NOMO-1 treated with DMSO at 0.1 percent for 48 hours (cell line): ENCODE data around the gene DNAJB14.
A peak's percentile ranks its signal among the peaks of the same experiment; 100 is the strongest.

Experiments used
- DNase-seq: peaks from one replicate; lab custom pipeline; 2025; ENCODE audit not compliant: unreplicated experiment; lab: John Stamatoyannopoulos, UW

Gene DNAJB14

DNA sequence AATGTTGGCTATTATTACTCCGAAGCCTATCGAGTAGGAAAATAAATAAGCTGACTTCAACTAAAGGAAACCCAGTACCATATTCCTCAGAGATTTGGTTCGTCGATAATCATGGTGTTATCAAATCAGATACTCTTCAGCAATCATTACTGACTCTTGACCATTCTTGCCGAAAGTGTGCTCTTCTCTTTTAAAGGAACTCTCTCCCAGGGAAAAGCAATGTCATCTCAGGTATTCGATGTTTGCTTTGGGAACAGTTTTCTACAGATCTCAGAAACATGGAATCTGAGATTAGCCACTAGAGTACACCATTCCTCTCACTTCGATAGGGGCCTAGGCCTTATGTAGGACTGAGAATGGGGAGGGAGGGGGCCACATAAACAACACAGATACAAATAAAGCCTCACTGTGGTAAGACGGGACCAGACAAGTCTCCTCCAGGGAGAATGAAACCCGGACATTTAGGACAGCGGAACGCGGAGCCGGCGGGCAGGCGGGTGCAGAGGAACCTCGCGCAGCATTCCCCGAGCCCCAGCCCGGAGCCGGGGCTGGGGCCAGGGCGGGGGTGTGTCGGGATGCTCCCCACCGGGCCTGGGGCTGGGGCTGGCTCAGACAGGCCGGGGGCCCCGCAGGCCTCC, 581 bp downstream of the DNAJB14 start:
- DNase-seq: no peak

DNA sequence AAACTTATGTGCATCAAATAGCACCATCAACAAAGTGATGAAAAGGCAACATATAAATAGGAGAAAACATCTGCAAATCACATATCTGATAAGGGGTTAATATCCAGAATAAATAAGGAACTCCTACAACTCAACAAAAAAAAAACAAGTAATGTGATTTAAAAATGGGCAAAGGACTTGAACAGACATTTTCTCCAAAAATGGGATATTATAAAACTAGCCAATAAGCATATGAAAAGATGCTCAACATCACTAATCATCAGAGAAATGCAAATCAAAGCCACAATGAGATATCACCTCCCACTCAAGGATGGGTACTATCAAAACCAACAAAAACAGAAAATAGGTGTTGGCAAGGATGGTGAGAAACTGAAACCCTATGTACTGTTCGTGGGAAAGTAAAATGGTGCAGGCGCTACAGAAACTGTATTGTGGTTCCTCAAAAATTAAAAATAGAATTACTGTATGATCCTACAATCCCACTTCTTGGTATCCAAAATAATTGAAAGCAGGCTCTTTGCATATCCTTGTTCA, 2.4 kb downstream of the DNAJB14 start:
- no peak for DNase-seq

DNA sequence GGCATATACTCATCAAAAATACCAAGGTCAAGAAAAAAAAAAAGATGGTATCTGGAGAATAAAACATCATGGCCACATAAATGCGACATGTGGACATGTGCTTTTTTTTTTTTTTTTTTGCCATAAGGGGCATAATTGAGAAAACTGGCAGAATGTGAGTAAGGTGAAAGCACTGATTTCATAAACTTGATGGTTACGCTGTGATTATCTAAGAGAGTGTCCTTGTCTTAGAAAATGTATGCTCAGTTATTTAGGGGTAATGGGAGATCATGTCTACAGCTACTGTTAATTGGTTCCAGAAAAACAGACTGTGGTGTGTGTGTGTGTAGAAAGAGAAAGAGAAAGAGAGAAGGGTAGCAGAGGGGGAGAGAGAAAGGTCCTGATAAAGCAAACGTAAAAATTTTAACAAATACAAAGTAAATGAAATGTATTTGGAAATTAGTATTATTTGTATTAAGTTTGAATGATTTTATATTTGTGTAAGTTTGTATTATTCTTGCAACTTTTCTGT, 8.1 kb downstream of the DNAJB14 start:
- no peak for DNase-seq

DNA sequence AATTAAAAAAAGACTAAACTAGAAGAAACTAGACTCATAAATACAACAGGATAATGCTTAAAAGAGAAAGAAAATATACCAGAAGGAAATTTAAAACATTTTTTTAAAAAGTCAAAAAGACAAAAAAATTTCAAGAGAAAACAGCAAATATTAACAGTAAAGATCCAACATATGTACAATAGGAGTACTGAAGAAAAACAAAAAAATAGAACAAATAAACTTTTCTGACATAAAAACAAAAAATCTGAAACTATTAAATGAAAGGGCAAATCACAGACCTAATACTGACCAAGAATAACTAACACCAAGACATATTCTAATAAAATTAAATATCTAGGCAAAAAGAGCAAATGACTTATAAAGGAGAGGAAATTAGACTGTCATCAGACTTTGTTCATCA, 11.5 kb downstream of the DNAJB14 start:
- DNase-seq: peak; percentile 12

DNA sequence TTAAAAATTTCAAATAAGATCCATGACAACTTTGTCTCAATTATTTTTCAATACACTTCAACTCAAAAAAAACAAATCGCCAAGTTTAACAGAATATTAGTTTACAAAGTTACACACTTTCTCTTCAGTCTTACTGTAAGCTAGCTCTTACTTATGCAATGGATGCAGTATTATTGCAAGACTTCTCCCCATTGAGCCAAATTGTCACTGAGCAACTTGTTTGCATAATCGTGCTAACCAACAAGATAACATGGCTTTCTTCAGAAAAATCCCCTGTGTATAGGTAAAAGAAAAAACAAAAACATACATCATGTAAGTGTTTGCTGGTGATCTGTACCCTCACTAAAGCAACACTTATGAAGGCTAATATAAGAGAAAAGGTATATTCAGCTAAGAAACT, 18.9 kb downstream of the DNAJB14 start:
- DNase-seq: no peak

DNA sequence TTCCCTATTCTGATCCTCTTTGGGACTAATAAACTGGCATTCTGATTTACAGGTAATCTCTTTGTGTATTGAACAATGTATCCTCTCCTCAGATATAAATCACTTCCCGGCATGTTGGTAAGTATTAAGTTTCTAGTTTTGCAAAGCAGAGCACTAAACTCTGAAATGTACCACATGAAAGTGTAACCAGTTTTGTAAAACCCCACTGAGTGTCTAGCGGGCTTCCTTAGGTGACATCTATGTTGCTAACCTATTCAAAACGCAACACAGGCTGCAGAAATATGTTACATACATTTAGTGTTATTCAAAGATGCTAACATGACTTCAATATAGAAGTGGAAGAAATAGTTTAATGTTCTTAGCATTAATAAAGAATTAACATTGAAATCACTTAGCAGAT, 25.2 kb downstream of the DNAJB14 start:
- DNase-seq: no peak

DNA sequence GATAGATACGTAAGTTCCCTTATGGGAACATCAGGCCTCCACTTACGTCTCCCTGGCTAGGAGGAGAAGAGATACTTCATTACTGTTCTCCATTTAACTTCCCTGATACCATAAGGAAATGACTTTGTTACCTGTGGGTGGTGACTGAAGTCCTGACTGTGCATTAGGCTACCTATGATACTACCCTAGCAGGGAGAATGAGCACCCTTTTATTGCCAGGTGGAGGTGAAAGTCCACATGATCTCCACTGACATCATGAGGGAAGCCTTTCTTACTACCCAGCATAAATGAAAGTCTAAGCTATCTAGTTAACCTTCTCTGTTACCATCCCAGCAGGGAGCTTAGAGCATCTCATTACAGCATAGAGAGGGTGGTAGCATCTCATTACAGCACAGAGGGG, 27.8 kb downstream of the DNAJB14 start:
- no peak for DNase-seq

DNA sequence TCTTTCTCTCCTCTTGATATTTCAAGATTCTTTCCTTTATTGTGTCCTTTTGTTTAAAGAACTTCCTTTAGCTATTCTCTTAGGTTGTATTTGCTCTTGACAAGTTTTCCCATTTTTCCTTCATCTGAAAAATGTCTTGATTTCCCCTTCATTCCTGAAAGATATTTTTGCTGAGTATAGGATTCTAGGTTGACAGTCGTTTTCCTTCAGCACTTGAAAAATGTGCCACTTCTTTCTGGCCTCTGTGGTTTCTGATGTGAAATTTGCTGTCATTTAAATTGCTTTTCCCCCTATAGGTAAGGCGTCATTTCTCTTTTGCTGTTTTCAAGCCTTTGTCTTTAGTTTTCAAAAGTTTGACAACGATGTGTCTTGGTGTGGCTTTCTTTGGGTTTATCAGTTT, 28.8 kb downstream of the DNAJB14 start:
- DNase-seq: no peak

DNA sequence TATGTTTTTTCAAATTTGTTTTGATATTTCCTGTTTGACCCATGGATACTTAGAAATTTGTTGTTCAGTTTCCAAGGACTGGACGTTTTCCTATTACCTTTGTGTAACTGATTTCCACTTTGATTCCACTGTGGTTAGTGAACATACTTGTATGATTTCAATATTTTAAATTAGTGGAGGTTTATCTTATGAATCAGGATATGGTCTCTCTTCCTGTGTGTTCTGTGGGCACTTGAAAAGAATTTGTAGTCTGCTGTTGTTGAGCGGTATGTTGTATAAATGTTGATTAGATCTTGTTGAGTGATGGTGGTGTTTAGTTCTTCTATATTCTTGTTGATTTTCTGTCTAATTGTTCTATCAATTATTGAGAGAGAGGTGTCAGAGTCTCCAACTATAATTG, 31.0 kb downstream of the DNAJB14 start:
- no peak for DNase-seq

DNA sequence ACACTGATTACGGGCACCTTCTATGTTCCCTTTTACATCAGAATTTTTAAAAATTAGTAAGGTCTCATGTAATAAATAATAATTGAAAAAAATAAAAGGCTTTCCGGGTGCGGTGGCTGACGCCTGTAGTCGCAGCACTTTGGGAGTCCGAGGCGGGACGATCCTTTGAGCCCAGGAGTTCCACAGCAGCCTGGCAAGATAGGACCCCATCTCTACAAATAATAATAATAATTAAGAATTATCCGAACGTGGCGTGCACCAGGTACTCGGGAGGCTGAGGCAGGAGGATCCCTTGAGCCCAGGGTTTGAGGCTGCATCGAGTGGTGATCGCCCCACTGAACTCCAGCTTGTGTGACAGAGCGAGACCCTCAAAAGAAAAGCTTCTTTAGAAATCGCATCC, 51.4 kb downstream of the DNAJB14 start:
- no peak for DNase-seq

DNA sequence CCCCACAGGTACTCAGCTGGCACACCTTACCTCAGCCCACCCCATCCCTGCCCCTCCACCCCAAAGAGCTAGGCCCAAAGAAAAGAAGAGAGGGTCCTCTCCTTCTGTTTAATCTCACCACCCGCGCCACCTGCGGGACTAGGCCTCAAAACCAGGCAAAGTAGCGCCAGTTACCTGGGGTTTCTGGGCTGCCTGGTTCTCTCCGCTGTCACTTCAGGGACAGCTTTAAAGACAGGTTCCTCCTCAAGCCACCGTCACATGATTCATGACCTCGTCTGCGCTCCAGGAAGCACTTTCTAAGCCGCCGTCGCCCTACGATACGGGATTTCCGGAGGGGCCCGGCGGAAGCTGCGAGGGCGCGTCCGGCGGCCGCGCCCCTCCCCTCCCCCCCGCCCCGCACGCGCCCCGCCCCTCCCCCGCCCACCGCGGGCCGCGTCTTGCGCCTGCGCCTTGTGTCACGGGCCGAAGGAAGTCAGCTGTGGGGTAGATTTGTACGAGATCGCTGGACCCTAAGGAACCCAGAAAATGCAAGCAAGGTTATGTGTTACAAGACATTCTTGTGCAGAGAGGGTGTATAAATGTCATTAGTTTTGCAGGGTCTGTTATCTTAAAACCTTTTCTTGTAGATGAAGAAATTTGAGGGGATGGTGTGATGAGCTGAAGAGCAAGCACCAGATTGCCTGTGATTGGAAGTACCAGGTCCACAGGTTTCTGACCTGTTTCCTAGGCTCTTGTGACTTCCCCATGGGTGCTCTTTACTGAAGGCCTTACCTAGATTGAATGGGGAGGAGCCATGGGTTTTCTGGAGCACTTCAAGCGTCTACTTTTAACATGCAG, 52.0 kb downstream of the DNAJB14 start, which contains the start of gene LAMTOR3:
Gene LAMTOR3 (minus strand): TSS at position 267 of the 837 bp plus-strand sequence. CDS start 464 bp downstream, outside the sequence.
- peak; percentile 92 for DNase-seq

DNA sequence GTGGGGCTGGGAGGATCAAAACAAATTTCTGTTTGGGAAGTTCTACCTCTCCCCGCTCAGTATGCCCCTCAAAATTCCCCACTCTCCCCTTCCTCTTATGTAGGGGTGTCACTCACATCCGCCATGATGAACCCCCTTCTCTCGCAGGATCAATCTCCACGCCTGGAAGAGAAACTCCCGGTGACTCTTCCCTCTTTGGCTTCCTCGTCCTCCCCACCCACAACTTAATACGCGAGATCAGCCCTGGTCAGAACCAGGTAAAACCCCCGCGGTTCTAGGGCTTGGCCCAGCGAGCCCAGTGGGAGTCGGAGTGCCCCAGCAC, 52.6 kb downstream of the DNAJB14 start:
- no peak for DNase-seq

DNA sequence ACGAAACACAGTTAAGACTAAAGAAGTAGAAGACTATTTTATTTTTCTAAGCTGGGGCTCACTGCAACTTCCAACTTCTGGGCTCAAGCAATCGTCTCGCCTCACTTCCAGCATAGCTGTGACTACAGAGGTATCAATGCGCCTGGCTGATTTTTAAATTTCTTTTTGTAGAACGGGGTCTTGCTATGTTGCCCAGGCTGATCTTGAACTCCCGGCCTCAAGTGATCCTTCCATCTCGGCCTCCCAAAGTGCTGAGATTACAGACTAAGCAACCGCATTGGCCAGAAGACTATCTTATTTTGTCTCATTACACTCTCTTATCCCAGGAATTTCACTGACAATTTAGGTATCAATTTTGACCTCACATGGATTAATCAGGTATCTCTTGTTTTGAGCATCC, 53.4 kb downstream of the DNAJB14 start:
- no peak for DNase-seq

DNA sequence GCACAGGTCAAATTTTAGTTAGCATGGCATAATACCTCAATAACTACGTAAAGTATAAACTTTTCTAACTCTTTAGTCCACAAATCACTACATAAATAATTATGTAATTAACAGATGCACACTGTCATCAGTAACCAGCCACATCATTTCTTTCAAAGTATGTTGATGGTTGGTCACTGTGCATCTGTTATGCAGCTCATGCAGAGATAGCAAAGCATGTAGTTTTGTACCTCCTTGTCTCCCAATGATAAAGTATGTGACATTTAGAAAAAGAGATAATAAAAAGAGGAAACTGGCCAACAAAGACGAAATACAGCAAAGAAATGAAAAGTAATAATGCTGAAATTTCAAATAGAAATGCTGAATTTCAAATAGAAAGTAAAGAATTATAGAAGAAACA, 55.1 kb downstream of the DNAJB14 start:
- DNase-seq: no peak

DNA sequence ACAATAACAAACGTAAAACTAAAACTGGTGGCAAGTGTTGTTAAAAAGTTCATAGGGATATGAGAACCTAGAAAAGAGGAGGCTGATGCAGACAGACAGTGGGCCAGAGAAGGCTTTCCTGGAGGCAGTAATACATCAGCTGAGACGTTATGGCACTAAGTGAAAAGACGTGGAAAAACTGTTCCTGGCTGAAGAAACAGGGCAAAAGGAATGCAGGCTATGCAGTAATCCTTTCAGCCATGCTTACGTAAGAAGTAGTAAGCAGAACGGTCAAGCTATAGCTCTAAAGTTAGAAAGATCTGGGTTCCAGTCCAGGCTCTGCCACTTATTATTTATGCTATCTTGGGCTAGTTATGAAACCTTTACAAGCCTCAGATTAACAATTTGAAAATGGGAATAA, 58.6 kb downstream of the DNAJB14 start:
- DNase-seq: no peak

DNA sequence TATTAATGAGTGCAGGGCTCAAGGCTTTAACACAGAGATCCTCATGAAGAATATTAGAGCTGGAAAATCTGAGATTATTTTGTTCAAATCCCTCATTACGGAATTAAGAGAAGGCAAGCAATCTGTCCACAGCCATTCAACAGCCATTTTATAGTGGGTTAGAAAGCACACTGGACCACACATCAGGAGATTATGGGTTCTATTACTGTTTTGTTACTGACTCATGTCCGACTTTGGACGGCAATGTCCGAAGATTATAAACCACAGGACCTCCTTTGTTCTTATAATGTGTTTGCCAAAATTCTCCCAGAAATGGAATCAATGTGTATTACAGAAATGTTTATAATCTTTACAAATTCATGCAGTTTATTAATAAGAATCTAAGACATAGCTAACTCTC, 60.3 kb downstream of the DNAJB14 start:
- DNase-seq: no peak

DNA sequence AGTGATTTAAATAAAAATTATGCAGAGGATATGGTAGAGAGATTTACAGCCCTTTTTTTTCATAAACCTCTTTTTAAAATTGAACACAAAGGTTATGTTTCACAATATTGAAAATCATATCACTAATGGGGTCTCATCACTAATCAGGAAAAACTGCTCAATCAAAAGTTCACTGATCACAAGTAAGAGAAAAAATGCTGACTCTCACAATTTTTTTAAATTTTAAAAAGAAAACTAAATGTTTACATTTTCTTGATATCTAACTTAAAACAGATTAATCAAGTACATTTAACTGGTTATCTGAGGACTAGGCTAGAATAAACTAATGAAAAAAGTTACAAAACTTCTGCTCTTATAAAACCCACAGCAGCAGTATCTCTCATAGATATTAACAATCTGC, 60.7 kb downstream of the DNAJB14 start:
- no peak for DNase-seq

DNA sequence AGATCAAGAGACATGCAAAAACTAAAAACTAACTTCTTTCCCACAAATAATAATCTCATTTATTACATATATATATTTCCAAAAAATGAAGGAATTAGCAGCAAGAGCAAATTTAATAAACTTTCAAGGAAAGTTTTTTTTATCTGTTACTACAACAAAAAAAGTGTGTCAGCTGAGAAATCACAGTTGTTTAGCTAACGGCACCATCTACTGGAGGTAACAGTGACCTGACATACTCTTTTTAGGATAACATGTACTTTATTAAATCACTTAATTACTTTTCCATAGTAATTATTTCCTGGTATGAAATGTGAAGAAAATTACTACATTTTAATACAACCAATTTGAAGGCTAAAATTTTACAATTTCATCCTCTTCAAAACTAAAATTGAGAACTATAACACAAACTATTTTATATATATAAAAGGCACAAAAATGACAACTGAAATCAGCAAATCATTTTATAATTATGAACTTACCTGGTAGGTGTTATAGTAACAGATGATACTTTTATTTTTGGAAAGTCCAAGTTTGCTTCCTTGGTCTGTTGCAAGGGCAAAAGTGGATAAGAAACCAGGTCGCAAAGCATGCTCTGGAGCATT, 61.3 kb downstream of the DNAJB14 start:
- peak; percentile 56 for DNase-seq

DNA sequence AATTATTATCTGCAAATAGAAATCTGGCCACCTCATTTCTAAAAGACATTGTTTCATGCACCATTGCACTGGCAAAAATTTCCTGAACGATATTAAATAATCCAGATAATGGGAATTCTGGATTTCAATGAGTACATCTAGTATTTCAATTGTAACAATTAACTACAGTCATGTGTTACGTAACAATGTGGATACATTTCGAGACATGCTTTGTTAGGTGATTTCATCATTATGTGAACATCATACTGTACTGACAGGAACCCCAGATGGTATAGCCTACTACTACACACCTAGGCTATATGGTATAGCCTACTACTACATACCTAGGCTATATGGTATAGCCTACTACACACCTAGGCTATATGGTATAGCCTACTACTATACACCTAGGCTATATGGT, 67.0 kb downstream of the DNAJB14 start:
- peak; percentile 37 for DNase-seq

DNA sequence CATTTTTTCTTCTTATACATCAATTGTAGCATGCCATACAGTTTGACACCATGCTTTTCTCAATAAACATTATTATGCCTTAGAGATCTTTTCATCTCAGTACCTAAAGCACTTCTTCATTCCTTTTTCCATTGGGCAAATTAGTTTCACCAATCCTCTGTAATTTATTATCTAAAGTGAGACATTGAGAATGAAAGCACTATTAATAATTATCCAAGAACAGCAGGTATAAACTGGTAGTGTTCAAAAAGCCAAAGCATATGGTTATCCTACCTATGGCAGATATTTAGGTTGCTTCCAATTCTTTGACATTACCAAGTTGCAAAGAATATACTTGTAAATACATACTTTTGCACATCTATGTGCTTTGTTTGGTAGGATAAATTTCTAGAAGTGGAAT, 67.8 kb downstream of the DNAJB14 start:
- no peak for DNase-seq

DNA sequence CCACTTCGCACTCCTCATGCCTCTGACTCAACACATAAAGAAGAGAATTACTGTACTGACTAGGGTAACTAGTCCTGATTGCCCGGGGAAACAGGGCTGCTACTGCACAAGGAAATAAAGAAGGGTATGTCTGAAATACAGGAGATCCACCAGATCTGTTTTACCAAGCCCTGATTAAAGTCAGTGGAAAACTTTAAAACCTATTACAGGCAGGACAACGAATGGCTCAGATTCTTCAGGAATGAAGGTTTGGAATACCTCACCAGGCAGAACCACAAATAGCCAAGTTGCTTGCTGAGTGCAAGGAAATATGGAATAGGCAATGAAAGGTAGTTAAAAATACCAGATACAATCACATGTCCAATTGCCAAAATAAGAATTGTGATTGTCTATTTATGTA, 69.5 kb downstream of the DNAJB14 start:
- no peak for DNase-seq

DNA sequence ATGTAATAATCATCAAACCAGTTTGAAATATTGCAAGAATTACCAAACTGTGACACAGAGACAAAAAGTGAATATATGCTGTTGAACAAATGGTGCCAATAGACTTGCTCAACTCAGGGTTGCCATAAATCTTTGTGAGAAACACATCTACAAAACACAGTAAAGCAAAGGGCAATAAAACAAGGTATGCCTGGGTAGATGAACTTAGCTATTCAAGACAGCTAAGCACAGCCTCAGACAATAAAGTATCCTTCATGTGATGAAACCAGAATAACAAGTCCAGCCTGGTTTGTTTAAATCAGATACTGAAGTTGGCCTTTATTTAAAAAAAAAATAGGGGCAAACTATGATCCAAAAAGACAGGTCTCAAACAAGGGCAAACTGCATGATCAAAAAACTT, 71.3 kb downstream of the DNAJB14 start:
- DNase-seq: no peak
